Erythroblast (primary cell): Measurements from ENCODE around the gene JAK3.

Experiments
- GATA1 ChIP-seq: IDR thresholded peaks from 2 replicates; pipeline ENCODE4 v1.6.1; 2011; ENCODE audit warnings: low read depth, mild to moderate bottlenecking, control low read depth, low read length, moderate library complexity
- POLR2A ChIP-seq: IDR thresholded peaks from 2 replicates; pipeline ENCODE4 v1.6.1; 2011; ENCODE audit warnings: mild to moderate bottlenecking, low read length

GRCh38 chr19:17775991-17776803 is 71.6 kb downstream of the JAK3 start:
- TF ChIP-seq POLR2A = no peak
- no peak for TF ChIP-seq GATA1
